ENCODE results near the gene PPP4R2. TPM values are rescaled to one million over a fixed set of nuclear protein-coding genes. Genes with fewer than 3 reads are reported as not detected.
"Not testable (repeated sequence)": the region's sequence is repeated elsewhere in the genome, so short reads cannot be mapped to it uniquely, and the experiment has no call there.

PPP4R2 gene
- polyA plus RNA-seq, 6 donors from 2014 or later, result 18.0 to 42.7 (median 30.2) TPM

- H3K4me1 Mint-ChIP-seq, result peaks cover 27 to 42% (median 37%) of the 10 kb centered on the region in 3 donors
- ATAC-seq (ENCODE audit: low read depth in 2 of 2) (no peak), DNase-seq (no peak)
- H3K27me3 Mint-ChIP-seq, result no peaks in the 10 kb centered on the region
- H3K4me3 Mint-ChIP-seq, result no peak overlapping the region
- H3K36me3 Mint-ChIP-seq, result no peaks in the 10 kb centered on the region
- H3K27ac Mint-ChIP-seq, result no peak overlapping the region
- no peaks in the 10 kb centered on the region for H3K9me3 Mint-ChIP-seq
These were observed 46.8 kb downstream of the PPP4R2 start for GRCh38 chr3:73043414-73043813.

GRCh38 chr3:73045391-73045790, 48.8 kb downstream of the PPP4R2 start:
- ATAC-seq (ENCODE audit: low read depth in 2 of 2), result no peak
- Mint-ChIP-seq H3K9me3 (no peaks in the 10 kb centered on the region), H3K27ac (peak overlapping the region in 1 of 6 donors; percentile 71), H3K4me1 (peaks cover 27 to 33% (median 29%) of the 10 kb centered on the region in 3 donors), H3K4me3 (no peak overlapping the region), H3K36me3 (no peaks in the 10 kb centered on the region), H3K27me3 (no peaks in the 10 kb centered on the region)
- no peak for DNase-seq

- no peak for ATAC-seq (ENCODE audit: low read depth in 2 of 2)
- Mint-ChIP-seq H3K27ac (peak overlapping the region in 2 of 6 donors; percentile 13 to 76), H3K27me3 (no peaks in the 10 kb centered on the region)
These were observed 49.6 kb downstream of the PPP4R2 start for GRCh38 chr3:73046195-73046594.

GRCh38 chr3:73049319-73049718, 52.7 kb downstream of the PPP4R2 start:
- ATAC-seq (ENCODE audit: low read depth in 2 of 2), result no peak
- Mint-ChIP-seq H3K36me3 (no peaks in the 10 kb centered on the region), H3K27ac (peak overlapping the region in 1 of 6 donors; percentile 47), H3K4me1 (peaks cover 4 to 15% (median 13%) of the 10 kb centered on the region in 3 donors), H3K27me3 (no peaks in the 10 kb centered on the region), H3K9me3 (no peaks in the 10 kb centered on the region), H3K4me3 (no peak overlapping the region)
- no peak for DNase-seq

More at GRCh38 chr3:73046195-73046594, 49.6 kb downstream of the PPP4R2 start:
- Mint-ChIP-seq H3K4me1 (peaks cover 21 to 33% (median 24%) of the 10 kb centered on the region in 3 donors), H3K9me3 (no peaks in the 10 kb centered on the region), H3K4me3 (no peak overlapping the region), H3K36me3 (no peaks in the 10 kb centered on the region)
- DNase-seq, result no peak

GRCh38 chr3:73052857-73053256, 56.2 kb downstream of the PPP4R2 start:
- H3K4me3 Mint-ChIP-seq, result no peak overlapping the region
- no peaks in the 10 kb centered on the region for H3K36me3 Mint-ChIP-seq
- no peaks in the 10 kb centered on the region for H3K9me3 Mint-ChIP-seq
- peak overlapping the region in 1 of 6 donors; percentile 54 for H3K27ac Mint-ChIP-seq
- peaks cover 6 to 11% (median 8%) of the 10 kb centered on the region in 3 donors for H3K4me1 Mint-ChIP-seq
- no peak for ATAC-seq (ENCODE audit: low read depth in 2 of 2)
- H3K27me3 Mint-ChIP-seq, result no peaks in the 10 kb centered on the region
- DNase-seq, result no peak

- H3K36me3 Mint-ChIP-seq, result no peaks in the 10 kb centered on the region
- no peaks in the 10 kb centered on the region for H3K9me3 Mint-ChIP-seq
- no peak overlapping the region for H3K4me3 Mint-ChIP-seq
- peaks cover 6 to 11% (median 8%) of the 10 kb centered on the region in 3 donors for H3K4me1 Mint-ChIP-seq
- ATAC-seq (ENCODE audit: low read depth in 2 of 2), result no peak
- H3K27me3 Mint-ChIP-seq, result no peaks in the 10 kb centered on the region
- DNase-seq, result no peak
- H3K27ac Mint-ChIP-seq, result peak overlapping the region in 1 of 6 donors; percentile 56
These were observed 59.0 kb downstream of the PPP4R2 start for GRCh38 chr3:73055583-73055982.

- H3K27ac Mint-ChIP-seq, result no peak overlapping the region
- ATAC-seq (ENCODE audit: low read depth in 2 of 2), result no peak
These were observed 59.6 kb downstream of the PPP4R2 start for GRCh38 chr3:73056014-73056844.

GRCh38 chr3:73056845-73057150, 60.2 kb downstream of the PPP4R2 start:
- H3K4me3 Mint-ChIP-seq, result no peak overlapping the region
- ATAC-seq (ENCODE audit: low read depth in 2 of 2) (no peak), DNase-seq (no peak)
- no peaks in the 10 kb centered on the region for H3K27me3 Mint-ChIP-seq
- H3K36me3 Mint-ChIP-seq, result peaks cover 0 to 2% of the 10 kb centered on the region in 2 donors
- peaks cover 6 to 11% (median 7%) of the 10 kb centered on the region in 3 donors for H3K4me1 Mint-ChIP-seq
- peak overlapping the region in 1 of 6 donors; percentile 78 for H3K27ac Mint-ChIP-seq
- no peaks in the 10 kb centered on the region for H3K9me3 Mint-ChIP-seq

More at GRCh38 chr3:73056014-73056844, 59.6 kb downstream of the PPP4R2 start:
- Mint-ChIP-seq H3K27me3 (no peaks in the 10 kb centered on the region), H3K4me3 (no peak overlapping the region), H3K9me3 (no peaks in the 10 kb centered on the region), H3K36me3 (no peaks in the 10 kb centered on the region), H3K4me1 (peaks cover 6 to 11% (median 8%) of the 10 kb centered on the region in 3 donors)
- peak; percentile 17 for DNase-seq

GRCh38 chr3:73060302-73060723, 63.7 kb downstream of the PPP4R2 start:
- peaks cover 0 to 23% of the 10 kb centered on the region in 2 donors for H3K36me3 Mint-ChIP-seq
- no peaks in the 10 kb centered on the region for H3K9me3 Mint-ChIP-seq
- ATAC-seq (ENCODE audit: low read depth in 2 of 2), result no peak

GRCh38 chr3:73061416-73061815, 64.8 kb downstream of the PPP4R2 start, which contains the start of gene EBLN2:
EBLN2 (plus strand) TSS chr3:73061659; CDS start chr3:73062082, 423 bp downstream.
- H3K4me3 Mint-ChIP-seq, result no peak within 1 kb of the TSS
- no peaks in the 10 kb centered on the region for H3K27me3 Mint-ChIP-seq
- peaks cover 0 to under 1% (median under 1%) of the 10 kb centered on the region in 3 donors for H3K4me1 Mint-ChIP-seq
- ATAC-seq (ENCODE audit: low read depth in 2 of 2) (no peak), DNase-seq (no peak)
- H3K36me3 Mint-ChIP-seq, result peaks cover 0 to 23% of the 10 kb centered on the region in 2 donors
- H3K9me3 Mint-ChIP-seq, result no peaks in the 10 kb centered on the region
- H3K27ac Mint-ChIP-seq, result no peak within 1 kb of the TSS

More at GRCh38 chr3:73060302-73060723, 63.7 kb downstream of the PPP4R2 start:
- DNase-seq, result no peak
- Mint-ChIP-seq H3K4me1 (peaks cover under 1 to 11% (median 6%) of the 10 kb centered on the region in 3 donors), H3K27me3 (no peaks in the 10 kb centered on the region), H3K4me3 (no peak overlapping the region), H3K27ac (no peak overlapping the region)

GRCh38 chr3:73066243-73066642, 69.6 kb downstream of the PPP4R2 start:
- not testable (repeated sequence) for H3K27ac Mint-ChIP-seq; H3K4me3 Mint-ChIP-seq; H3K4me1 Mint-ChIP-seq; H3K27me3 Mint-ChIP-seq; DNase-seq; H3K9me3 Mint-ChIP-seq; ATAC-seq (ENCODE audit: low read depth in 2 of 2)
- peaks cover 0 to 23% of the 10 kb centered on the region in 2 donors for H3K36me3 Mint-ChIP-seq

GRCh38 chr3:73068419-73068818, 71.8 kb downstream of the PPP4R2 start:
- DNase-seq (no peak), ATAC-seq (ENCODE audit: low read depth in 2 of 2) (no peak)
- Mint-ChIP-seq H3K27me3 (no peaks in the 10 kb centered on the region), H3K4me3 (no peak overlapping the region), H3K4me1 (no peaks in the 10 kb centered on the region), H3K9me3 (no peaks in the 10 kb centered on the region), H3K27ac (no peak overlapping the region), H3K36me3 (peaks cover 0 to 9% of the 10 kb centered on the region in 2 donors)

- H3K27me3 Mint-ChIP-seq, result no peaks in the 10 kb centered on the region
- H3K4me3 Mint-ChIP-seq, result no peak overlapping the region
- no peaks in the 10 kb centered on the region for H3K9me3 Mint-ChIP-seq
- H3K4me1 Mint-ChIP-seq, result no peaks in the 10 kb centered on the region
- DNase-seq (no peak), ATAC-seq (ENCODE audit: low read depth in 2 of 2) (no peak)
- peaks cover 0 to 8% of the 10 kb centered on the region in 2 donors for H3K36me3 Mint-ChIP-seq
- no peak overlapping the region for H3K27ac Mint-ChIP-seq
These were observed 72.6 kb downstream of the PPP4R2 start for GRCh38 chr3:73069187-73069586.

- Mint-ChIP-seq H3K9me3 (no peaks in the 10 kb centered on the region), H3K4me3 (no peak overlapping the region), H3K4me1 (no peaks in the 10 kb centered on the region), H3K27me3 (no peaks in the 10 kb centered on the region), H3K36me3 (peaks cover 0 to under 1% of the 10 kb centered on the region in 2 donors), H3K27ac (no peak overlapping the region)
- DNase-seq (no peak), ATAC-seq (ENCODE audit: low read depth in 2 of 2) (no peak)
These were observed 73.3 kb downstream of the PPP4R2 start for GRCh38 chr3:73069775-73070444.
